Measurements from ENCODE around the gene BAHD1.

Gene BAHD1

DNA sequence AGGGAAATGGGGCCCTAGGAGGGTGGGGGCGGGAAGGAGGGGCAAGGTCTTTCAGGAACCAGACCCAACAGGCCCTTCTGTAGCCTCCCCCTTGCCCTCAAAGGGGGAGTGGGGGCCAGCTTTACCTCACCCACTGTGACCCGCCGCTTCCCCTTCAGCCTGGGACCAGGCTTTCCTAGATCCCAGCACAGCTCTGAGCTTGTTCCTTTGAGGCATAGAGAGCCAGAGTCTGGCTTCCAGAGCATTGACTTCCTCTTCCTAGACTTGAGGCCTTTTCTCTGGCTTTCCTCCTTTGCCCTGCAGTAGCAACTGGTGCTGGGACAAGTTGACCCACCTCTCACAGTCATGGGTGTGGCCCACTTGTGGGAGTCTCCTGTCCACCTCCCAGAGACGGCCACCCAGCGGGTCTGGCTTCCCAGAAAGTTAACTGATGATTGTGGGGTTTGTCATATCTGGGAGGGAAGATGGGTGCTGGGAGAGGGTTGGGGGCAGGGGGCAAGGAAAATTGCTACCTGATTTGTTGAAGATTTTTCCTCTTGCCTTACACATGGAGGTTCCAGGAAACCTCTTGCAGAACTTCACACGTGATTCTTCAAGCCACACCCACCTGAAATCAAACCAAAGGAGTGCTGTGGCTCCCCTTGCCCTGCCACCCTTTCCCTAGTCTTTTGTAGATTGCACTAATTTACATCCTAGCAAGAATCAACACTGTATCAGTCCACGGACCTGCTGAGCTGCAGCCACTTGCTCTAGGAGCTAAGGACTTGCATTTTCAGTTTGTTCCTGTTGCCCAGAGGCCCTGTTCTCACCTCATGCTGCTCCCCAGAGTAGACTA, 25.9 kb downstream of the BAHD1 start:
- H3K4me3 ChIP-seq (replicated peaks; ENCODE audit: low read depth, low read length), result no peak overlapping the region
- no peak for DNase-seq (ENCODE audit: low read depth)
- TF ChIP-seq, protein P1, sequence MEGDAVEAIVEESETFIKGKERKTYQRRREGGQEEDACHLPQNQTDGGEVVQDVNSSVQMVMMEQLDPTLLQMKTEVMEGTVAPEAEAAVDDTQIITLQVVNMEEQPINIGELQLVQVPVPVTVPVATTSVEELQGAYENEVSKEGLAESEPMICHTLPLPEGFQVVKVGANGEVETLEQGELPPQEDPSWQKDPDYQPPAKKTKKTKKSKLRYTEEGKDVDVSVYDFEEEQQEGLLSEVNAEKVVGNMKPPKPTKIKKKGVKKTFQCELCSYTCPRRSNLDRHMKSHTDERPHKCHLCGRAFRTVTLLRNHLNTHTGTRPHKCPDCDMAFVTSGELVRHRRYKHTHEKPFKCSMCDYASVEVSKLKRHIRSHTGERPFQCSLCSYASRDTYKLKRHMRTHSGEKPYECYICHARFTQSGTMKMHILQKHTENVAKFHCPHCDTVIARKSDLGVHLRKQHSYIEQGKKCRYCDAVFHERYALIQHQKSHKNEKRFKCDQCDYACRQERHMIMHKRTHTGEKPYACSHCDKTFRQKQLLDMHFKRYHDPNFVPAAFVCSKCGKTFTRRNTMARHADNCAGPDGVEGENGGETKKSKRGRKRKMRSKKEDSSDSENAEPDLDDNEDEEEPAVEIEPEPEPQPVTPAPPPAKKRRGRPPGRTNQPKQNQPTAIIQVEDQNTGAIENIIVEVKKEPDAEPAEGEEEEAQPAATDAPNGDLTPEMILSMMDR (IDR thresholded peaks at IDR 0.05; ENCODE audit: low read length, missing control alignments), result no peak

DNA sequence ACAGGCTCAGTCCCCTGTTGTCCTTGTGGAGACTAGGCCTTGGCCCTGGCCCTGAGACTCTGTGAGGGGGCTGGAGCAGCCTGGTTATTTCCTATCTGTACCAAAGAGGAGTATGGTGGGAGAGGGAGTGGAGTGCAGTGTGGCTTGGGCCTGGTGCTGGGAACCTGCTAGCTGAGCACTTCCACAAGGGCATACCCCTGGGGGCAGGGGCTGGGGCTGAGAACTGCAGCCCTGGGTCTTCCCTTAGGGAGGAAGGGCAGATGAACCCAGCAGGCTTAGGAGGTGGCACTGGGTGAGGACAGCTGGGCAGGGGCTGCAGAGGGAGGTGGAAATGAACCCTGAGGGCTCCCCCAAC, 26.5 kb downstream of the BAHD1 start:
- H3K4me3 ChIP-seq (replicated peaks; ENCODE audit: low read depth, low read length), result no peak overlapping the region
- no peak for DNase-seq (ENCODE audit: low read depth)
- TF ChIP-seq, protein P1 (IDR thresholded peaks at IDR 0.05; ENCODE audit: low read length, missing control alignments), result no peak

DNA sequence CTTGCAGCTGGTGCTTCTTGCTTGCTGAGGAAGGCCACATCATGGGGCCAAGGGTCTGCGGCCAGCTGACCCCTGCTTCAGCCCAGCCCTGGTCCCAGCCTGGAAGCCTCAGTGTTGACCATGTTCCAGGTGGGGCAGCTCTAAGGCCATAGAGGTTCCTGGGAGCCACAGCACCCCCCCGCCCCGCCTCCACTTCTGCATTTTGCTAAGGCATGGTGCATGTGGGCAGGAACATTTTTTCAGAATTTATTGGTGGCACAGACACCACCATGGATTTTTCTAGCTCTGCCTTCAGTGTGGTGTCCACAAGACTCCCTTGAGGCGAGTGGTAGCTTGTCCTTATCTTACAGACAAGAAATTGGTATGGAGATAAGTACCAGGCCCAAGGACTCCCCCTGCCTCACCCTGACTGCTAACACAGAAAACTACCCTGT, 28.2 kb downstream of the BAHD1 start:
- DNase-seq (ENCODE audit: low read depth), result no peak
- H3K4me3 ChIP-seq (replicated peaks; ENCODE audit: low read depth, low read length), result no peak overlapping the region
- TF ChIP-seq, protein P1 (IDR thresholded peaks at IDR 0.05; ENCODE audit: low read length, missing control alignments), result no peak

DNA sequence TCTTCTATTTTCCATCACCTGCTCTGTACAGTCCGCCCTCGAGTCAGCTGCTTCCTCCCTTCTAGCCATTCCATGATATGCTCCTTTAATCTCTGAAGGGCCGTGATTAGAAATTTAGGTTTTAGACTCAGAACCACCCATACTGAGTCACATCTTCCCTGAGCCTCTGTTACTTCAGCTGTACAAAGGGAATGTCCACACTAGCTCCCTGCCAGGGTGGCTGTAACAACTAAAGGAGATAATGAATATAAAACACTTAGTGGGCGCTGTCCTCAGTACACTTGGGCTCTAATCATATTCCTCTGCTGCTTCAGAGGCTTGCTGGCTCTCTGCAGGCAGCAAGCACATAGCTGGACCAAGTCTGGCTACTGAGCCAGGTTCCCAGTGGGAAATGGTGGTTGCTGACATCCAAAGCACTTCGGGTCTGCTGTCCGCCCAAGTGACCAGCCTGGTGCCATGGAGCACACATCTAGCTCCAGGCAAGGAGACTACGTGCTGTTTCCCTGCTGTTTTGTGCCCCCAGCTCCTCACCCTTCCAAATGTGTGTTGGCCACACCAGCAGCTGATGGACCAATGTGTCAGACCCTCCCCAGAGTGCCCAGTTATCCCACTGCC, 29.1 kb downstream of the BAHD1 start:
- no peak overlapping the region for H3K4me3 ChIP-seq (replicated peaks; ENCODE audit: low read depth, low read length)
- TF ChIP-seq, protein P1 (IDR thresholded peaks at IDR 0.05; ENCODE audit: low read length, missing control alignments), result no peak
- DNase-seq (ENCODE audit: low read depth), result no peak

DNA sequence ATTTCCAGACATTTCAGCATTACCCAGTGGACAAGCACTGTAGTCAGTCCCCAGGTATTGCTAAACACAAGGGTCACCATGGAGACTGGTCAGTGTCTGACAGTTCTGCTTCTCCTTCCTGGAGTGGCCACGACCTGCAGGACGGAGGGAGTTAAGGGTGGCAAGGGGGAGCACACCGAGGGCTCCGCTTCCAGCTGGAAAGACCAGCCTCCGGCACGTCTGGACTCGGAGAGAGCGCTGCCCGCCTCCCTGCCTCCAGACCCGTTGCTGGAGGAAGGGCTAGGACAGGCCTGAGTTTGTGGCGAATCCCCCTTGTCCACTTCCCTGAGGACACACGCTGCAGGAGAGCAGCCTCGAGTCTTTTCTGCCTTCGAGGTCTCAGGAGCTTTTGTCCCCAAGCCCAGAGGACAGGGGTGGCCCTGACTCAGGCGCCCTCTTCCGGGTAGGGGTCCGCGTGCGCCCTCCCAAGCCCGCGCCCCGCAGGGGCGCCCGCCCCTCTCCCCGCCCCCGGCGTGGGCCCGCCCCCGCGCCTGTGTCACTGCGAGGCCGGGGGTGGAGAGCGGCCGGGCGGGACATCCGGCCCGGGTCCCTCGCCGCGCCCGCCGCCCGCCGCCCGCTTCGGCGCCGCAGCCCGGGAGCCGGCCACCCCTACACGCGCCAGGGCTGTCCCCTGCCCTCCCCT, 29.8 kb downstream of the BAHD1 start, which contains the start of gene CHST14:
Gene CHST14 (plus strand): TSS at position 562 of the 682 bp plus-strand sequence. CDS start 230 bp downstream, outside the sequence.
- TF ChIP-seq, protein P1 (IDR thresholded peaks at IDR 0.05; ENCODE audit: low read length, missing control alignments), result no peak
- DNase-seq (ENCODE audit: low read depth), result peak; percentile 50
- peak within 1 kb of the TSS; percentile 67 for H3K4me3 ChIP-seq (replicated peaks; ENCODE audit: low read depth, low read length)

DNA sequence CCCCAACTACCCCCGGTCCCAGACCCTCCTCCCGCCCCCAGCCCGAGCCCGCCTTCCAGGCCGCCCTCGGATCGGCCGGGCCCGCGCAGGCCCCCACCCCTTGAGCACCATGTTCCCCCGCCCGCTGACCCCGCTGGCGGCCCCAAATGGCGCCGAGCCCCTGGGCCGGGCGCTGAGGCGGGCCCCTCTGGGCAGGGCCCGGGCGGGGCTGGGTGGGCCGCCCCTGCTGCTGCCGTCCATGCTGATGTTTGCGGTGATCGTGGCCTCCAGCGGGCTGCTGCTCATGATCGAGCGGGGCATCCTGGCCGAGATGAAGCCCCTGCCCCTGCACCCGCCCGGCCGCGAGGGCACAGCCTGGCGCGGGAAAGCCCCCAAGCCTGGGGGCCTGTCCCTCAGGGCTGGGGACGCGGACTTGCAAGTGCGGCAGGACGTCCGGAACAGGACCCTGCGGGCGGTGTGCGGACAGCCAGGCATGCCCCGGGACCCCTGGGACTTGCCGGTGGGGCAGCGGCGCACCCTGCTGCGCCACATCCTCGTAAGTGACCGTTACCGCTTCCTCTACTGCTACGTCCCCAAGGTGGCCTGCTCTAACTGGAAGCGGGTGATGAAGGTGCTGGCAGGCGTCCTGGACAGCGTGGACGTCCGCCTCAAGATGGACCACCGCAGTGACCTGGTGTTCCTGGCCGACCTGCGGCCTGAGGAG, 30.5 kb downstream of the BAHD1 start:
- TF ChIP-seq, protein P1 (IDR thresholded peaks at IDR 0.05; ENCODE audit: low read length, missing control alignments), result no peak
- peak overlapping the region; percentile 67 for H3K4me3 ChIP-seq (replicated peaks; ENCODE audit: low read depth, low read length)
- no peak for DNase-seq (ENCODE audit: low read depth)
